Esophagus muscularis mucosa (tissue), 4 donors: Measurements from ENCODE around the gene STX18. TPM values are rescaled to one million over a fixed set of nuclear protein-coding genes. Genes with fewer than 3 reads are reported as not detected.

Source experiments
- DNase-seq: peaks from one replicate; pipeline ENCODE4 v3.0.0-alpha.2; 2017; ENCODE audit errors: extremely low spot score
- H3K27ac ChIP-seq, 4 donors: fragments of 200-600 bp; sonication (generic); replicated peaks in 1 of 4; 1 replicate in 3 of 4; 2 replicates in 1 of 4; pipeline ENCODE4 v1.5.1; 2016 to 2019; ENCODE audit warnings: mild to moderate bottlenecking in 1 of 4
- H3K27me3 ChIP-seq, 4 donors: fragments of 200-600 bp; sonication (generic); one replicate each; pipeline versions ENCODE4 v1.5.1 to v1.6.0; 2016 to 2019
- H3K36me3 ChIP-seq, 4 donors: fragments of 200-600 bp; sonication (generic); one replicate each; pipeline ENCODE4 v1.5.1; 2016 to 2019
- H3K4me1 ChIP-seq, 4 donors: fragments of 200-600 bp; sonication (generic); one replicate each; pipeline ENCODE4 v1.5.1; 2016 to 2019
- H3K4me3 ChIP-seq, 4 donors: fragments of 200-600 bp; sonication (generic); 1 replicate in 2 of 4; 2 replicates in 2 of 4; pipeline ENCODE4 v1.5.1; 2016 to 2019; ENCODE audit warnings: mild to moderate bottlenecking in 4 of 4, moderate library complexity in 1 of 4
- H3K9me3 ChIP-seq, 4 donors: fragments of 200-600 bp; sonication (generic); 1 replicate in 3 of 4; 2 replicates in 1 of 4; pipeline ENCODE4 v1.5.1; 2016 to 2019
- EP300 ChIP-seq: sonication (generic); formaldehyde crosslinking; IDR thresholded peaks from one replicate; pipeline ENCODE4 v1.6.1; 2017; ENCODE audit warnings: antibody characterized with exemption
- POLR2A ChIP-seq: fragments of 450-650 bp; IDR thresholded peaks from one replicate; pipeline ENCODE4 v1.6.1; 2017; ENCODE audit warnings: antibody characterized with exemption, moderate library complexity, mild to moderate bottlenecking, low read depth
- POLR2AphosphoS5 ChIP-seq, 2 donors: sonication (generic); formaldehyde crosslinking; IDR thresholded peaks; one replicate each; pipeline ENCODE4 v1.6.1; 2017; ENCODE audit warnings: antibody characterized with exemption in 2 of 2
- WGBS: methylation state at CpG from one replicate; pipeline ENCODE4 v1.1.5; 2018; 5-methylcytosine and 5-hydroxymethylcytosine counted together
- intact Hi-C: fragments of 100-400 bp; cut with DNase I; formaldehyde crosslinking; loops from one replicate; pipeline ENCODE4 v1.15.1; 2023
- total RNA-seq, 4 donors: library from RNA; depleted of rRNA; stranded (reverse); fragments of >200 nt; gene quantifications; one replicate each; pipeline versions ENCODE4 v1.1.0 to v1.2.1, GENCODE V29; 2016
- TF ChIP-seq, protein P1 (sequence below), 3 experiments: fragments of 200-600 bp in 2 of 3; fragments of 450-650 bp in 1 of 3; sonication (generic) in 2 of 3; IDR thresholded peaks; one replicate each; pipeline ENCODE4 v1.5.1; 2017 to 2019; ENCODE audit warnings: antibody characterized with exemption in 3 of 3, mild to moderate bottlenecking in 2 of 3, moderate library complexity in 1 of 3

Gene STX18
- total RNA-seq, 4 donors from 2014 or later, result 14.5 to 21.0 (median 17.8) TPM

DNA sequence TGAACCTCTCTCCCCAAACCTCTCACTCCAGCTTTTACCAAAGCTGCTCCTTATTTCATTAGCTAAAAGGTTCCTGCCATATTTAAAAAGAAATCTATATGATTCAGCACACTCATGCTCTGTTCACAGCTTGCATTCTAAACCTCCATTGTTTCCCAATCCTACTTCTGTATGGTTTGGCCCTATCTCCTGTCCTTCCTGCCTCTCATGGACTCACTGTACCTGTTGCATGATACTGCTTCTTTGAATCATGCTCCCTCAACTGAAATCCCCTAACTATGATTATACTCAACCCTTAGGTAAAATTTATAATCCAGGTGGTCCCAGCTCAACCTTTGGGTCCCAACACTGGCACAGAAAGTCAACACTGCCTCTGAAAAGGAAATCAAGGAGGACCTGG is 6.3 kb downstream of the STX18 start:
- Histone ChIP-seq H3K36me3 (no peaks in the 10 kb centered on the region), H3K9me3 (no peaks in the 10 kb centered on the region), H3K4me3 (no peak overlapping the region), H3K4me1 (peaks cover 11 to 18% (median 14%) of the 10 kb centered on the region in 4 donors), H3K27ac (no peak overlapping the region), H3K27me3 (no peaks in the 10 kb centered on the region)
- intact Hi-C loops, result no loop called here
- DNase-seq, result no peak
- TF ChIP-seq, protein P1, sequence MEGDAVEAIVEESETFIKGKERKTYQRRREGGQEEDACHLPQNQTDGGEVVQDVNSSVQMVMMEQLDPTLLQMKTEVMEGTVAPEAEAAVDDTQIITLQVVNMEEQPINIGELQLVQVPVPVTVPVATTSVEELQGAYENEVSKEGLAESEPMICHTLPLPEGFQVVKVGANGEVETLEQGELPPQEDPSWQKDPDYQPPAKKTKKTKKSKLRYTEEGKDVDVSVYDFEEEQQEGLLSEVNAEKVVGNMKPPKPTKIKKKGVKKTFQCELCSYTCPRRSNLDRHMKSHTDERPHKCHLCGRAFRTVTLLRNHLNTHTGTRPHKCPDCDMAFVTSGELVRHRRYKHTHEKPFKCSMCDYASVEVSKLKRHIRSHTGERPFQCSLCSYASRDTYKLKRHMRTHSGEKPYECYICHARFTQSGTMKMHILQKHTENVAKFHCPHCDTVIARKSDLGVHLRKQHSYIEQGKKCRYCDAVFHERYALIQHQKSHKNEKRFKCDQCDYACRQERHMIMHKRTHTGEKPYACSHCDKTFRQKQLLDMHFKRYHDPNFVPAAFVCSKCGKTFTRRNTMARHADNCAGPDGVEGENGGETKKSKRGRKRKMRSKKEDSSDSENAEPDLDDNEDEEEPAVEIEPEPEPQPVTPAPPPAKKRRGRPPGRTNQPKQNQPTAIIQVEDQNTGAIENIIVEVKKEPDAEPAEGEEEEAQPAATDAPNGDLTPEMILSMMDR (IDR thresholded peaks at IDR 0.05), result no peak
- TF ChIP-seq POLR2AphosphoS5 (IDR thresholded peaks at IDR 0.05) (no peak), POLR2A (no peak), EP300 (no peak)

- TF ChIP-seq, protein P1 (IDR thresholded peaks at IDR 0.05), result no peak
- TF ChIP-seq POLR2A (no peak), EP300 (no peak), POLR2AphosphoS5 (IDR thresholded peaks at IDR 0.05) (no peak)
- Histone ChIP-seq H3K36me3 (no peaks in the 10 kb centered on the region), H3K4me3 (no peak overlapping the region), H3K4me1 (peaks cover 2 to 8% (median 4%) of the 10 kb centered on the region in 4 donors), H3K9me3 (no peaks in the 10 kb centered on the region), H3K27me3 (no peaks in the 10 kb centered on the region), H3K27ac (no peak overlapping the region)
- DNase-seq, result no peak
- intact Hi-C loops, result no loop called here
- 93% methylated on average over 9 of the region's 9 CpGs for WGBS
Observed at GRCh38 chr4:4534515-4535145, 7.2 kb downstream of the STX18 start.

- DNase-seq, result no peak
- Histone ChIP-seq H3K27ac (no peak overlapping the region), H3K4me3 (no peak overlapping the region), H3K4me1 (no peaks in the 10 kb centered on the region), H3K36me3 (no peaks in the 10 kb centered on the region), H3K27me3 (no peaks in the 10 kb centered on the region), H3K9me3 (no peaks in the 10 kb centered on the region)
- TF ChIP-seq, protein P1 (IDR thresholded peaks at IDR 0.05), result no peak
- no peak for TF ChIP-seq EP300
- no peak for TF ChIP-seq POLR2A
- TF ChIP-seq POLR2AphosphoS5 (IDR thresholded peaks at IDR 0.05), result no peak
- intact Hi-C loops, result no loop called here
- WGBS, result 90% methylated on average over 8 of the region's 8 CpGs
Observed at GRCh38 chr4:4533461-4534169, 8.2 kb downstream of the STX18 start.

DNA sequence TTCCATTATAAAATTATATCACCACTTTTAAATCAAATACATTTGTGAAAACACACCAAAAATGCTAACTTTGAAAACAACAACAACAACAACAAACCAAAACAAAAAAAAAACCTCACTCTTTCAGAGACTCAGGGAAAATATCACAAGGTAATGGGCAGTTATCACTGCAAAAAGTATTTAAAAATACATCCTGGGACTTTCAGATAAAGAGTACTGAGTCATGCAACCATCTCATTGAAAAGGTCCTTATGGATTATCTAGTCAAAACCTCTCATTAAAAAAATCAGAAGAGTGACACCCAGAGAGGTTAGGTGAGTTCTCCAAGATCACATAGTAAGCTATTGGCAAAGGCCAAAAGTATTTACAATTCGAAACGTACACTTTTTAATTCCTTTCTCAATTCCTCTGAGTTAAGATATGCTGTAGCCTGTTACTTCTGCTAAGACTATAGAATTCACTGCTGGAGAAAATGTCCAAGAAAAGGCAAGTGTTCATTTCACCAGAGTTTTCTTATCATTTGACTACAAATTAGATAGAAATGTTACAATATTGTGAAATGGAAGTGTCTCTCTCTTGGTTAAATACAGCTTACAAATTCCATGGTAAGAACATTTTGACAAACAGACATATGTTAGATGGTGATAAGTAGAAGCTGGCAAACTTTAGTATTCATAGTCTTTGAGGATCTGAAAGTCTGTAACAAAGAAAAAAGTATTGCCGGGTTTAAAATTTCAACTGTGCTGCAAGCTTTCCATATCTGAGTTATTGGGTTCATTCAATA is 9.3 kb downstream of the STX18 start:
- WGBS, result 90% methylated on average over 3 of the region's 3 CpGs
- H3K4me3 ChIP-seq, result no peak overlapping the region
- no peak for TF ChIP-seq POLR2A
- TF ChIP-seq, protein P1 (IDR thresholded peaks at IDR 0.05), result no peak
- no peak for TF ChIP-seq EP300
- TF ChIP-seq POLR2AphosphoS5 (IDR thresholded peaks at IDR 0.05), result no peak
- H3K27ac ChIP-seq, result no peak overlapping the region
- H3K9me3 ChIP-seq, result no peaks in the 10 kb centered on the region
- intact Hi-C loops, result no loop called here
- peaks cover 0 to 7% (median 0%) of the 10 kb centered on the region in 4 donors for H3K36me3 ChIP-seq
- H3K4me1 ChIP-seq, result no peaks in the 10 kb centered on the region
- DNase-seq, result no peak
- no peaks in the 10 kb centered on the region for H3K27me3 ChIP-seq
